NCI-H1694 (cell line): Measurements from ENCODE around the gene GNL3.
"Not testable (repeated sequence)": the region's sequence is repeated elsewhere in the genome, so short reads cannot be mapped to it uniquely, and the experiment has no call there.

Experiments
- DNase-seq: peaks from one replicate; lab custom pipeline; 2025; lab: John Stamatoyannopoulos, UW

GNL3 gene

GRCh38 chr3:52685709-52686691 lies at the start of gene GNL3, which contains the start of gene PBRM1:
Gene GNL3 (plus strand): TSS chr3:52686032. CDS start chr3:52686093, 61 bp downstream.
Gene PBRM1 (minus strand): TSS chr3:52685913.
- peak; percentile 39 for DNase-seq

- no peak for DNase-seq
Measured at GRCh38 chr3:52636673-52637072, 49.2 kb upstream of the GNL3 start.

GRCh38 chr3:52645549-52645948 lies 40.3 kb upstream of the GNL3 start:
- no peak for DNase-seq

- DNase-seq = no peak
Measured at GRCh38 chr3:52649461-52650210, 36.2 kb upstream of the GNL3 start.

- no peak for DNase-seq
Measured at GRCh38 chr3:52650439-52650838, 35.4 kb upstream of the GNL3 start.

- no peak for DNase-seq
Measured at GRCh38 chr3:52651592-52651991, 34.2 kb upstream of the GNL3 start.

- DNase-seq = no peak
Measured at GRCh38 chr3:52655895-52656294, 29.9 kb upstream of the GNL3 start.

- DNase-seq = no peak
Measured at GRCh38 chr3:52660046-52660445, 25.8 kb upstream of the GNL3 start.

- DNase-seq = no peak
Measured at GRCh38 chr3:52663098-52663497, 22.7 kb upstream of the GNL3 start.

- DNase-seq = no peak
Measured at GRCh38 chr3:52670621-52671521, 15.0 kb upstream of the GNL3 start.

- DNase-seq = no peak
Measured at GRCh38 chr3:52671676-52672075, 14.2 kb upstream of the GNL3 start.

- DNase-seq = not testable (repeated sequence)
Measured at GRCh38 chr3:52676201-52676600, 9.6 kb upstream of the GNL3 start.

GRCh38 chr3:52678265-52679198 lies 7.3 kb upstream of the GNL3 start:
- no peak for DNase-seq

GRCh38 chr3:52679199-52679538 lies 6.7 kb upstream of the GNL3 start:
- no peak for DNase-seq

GRCh38 chr3:52679811-52680210 lies 6.0 kb upstream of the GNL3 start:
- DNase-seq = no peak

GRCh38 chr3:52681596-52681995 lies 4.2 kb upstream of the GNL3 start:
- no peak for DNase-seq

- no peak for DNase-seq
Measured at GRCh38 chr3:52682016-52682415, 3.8 kb upstream of the GNL3 start.

- DNase-seq = no peak
Measured at GRCh38 chr3:52683611-52684010, 2.2 kb upstream of the GNL3 start.

GRCh38 chr3:52684184-52684583 lies 1.6 kb upstream of the GNL3 start:
- no peak for DNase-seq

GRCh38 chr3:52685285-52685708 lies 535 bp upstream of the GNL3 start:
- DNase-seq = no peak

- no peak for DNase-seq
Measured at GRCh38 chr3:52688266-52688665, 2.4 kb downstream of the GNL3 start.
